Breast epithelium (tissue), 3 donors: Measurements from ENCODE around the gene ZNF534.

Experiments used
- CTCF ChIP-seq, 3 donors: fragments of 450-650 bp; IDR thresholded peaks; one replicate each; pipeline ENCODE4 v1.5.1; 2016 to 2017; ENCODE audit warnings: antibody characterized with exemption in 3 of 3, mild to moderate bottlenecking in 3 of 3, moderate library complexity in 3 of 3
- POLR2A ChIP-seq: fragments of 450-650 bp; IDR thresholded peaks from one replicate; pipeline ENCODE4 v1.6.1; 2016; ENCODE audit warnings: antibody characterized with exemption, mild to moderate bottlenecking, moderate library complexity

GRCh38 chr19:52498571-52498970 is 69.6 kb downstream of the ZNF534 start:
- TF ChIP-seq POLR2A (no peak), CTCF (IDR thresholded peaks at IDR 0.05) (no peak)
